Left renal pelvis (tissue), 4 donors: ENCODE measurements around the gene SDE2. TPM values are rescaled to one million over a fixed set of nuclear protein-coding genes. Genes with fewer than 3 reads are reported as not detected.
"Not testable (repeated sequence)": the region's sequence is repeated elsewhere in the genome, so short reads cannot be mapped to it uniquely, and the experiment has no call there.

Experiments used
- DNase-seq, 4 donors: peaks; one replicate each; pipeline ENCODE4 v3.0.0-alpha.2; 2013; ENCODE audit warnings: low read depth in 4 of 4, low spot score in 3 of 4
- polyA plus RNA-seq, 4 donors: library from polyadenylated mRNA; unstranded; fragments of 120-200 nt; gene quantifications; one replicate each; pipeline ENCODE4 v1.2.1, GENCODE V29; 2013; ENCODE audit not compliant: insufficient read length in 4 of 4

Gene SDE2
- polyA plus RNA-seq, 4 donors = 20.0 to 26.8 (median 22.2) TPM

GRCh38 chr1:225979421-225979820, 19.7 kb downstream of the SDE2 start:
- no peak for DNase-seq

GRCh38 chr1:225977937-225978748, 21.0 kb downstream of the SDE2 start:
- no peak for DNase-seq

GRCh38 chr1:225975146-225975545, 24.0 kb downstream of the SDE2 start:
- DNase-seq = not testable (repeated sequence)

- DNase-seq = no peak
These were observed 24.7 kb downstream of the SDE2 start for GRCh38 chr1:225974454-225974853.

DNA sequence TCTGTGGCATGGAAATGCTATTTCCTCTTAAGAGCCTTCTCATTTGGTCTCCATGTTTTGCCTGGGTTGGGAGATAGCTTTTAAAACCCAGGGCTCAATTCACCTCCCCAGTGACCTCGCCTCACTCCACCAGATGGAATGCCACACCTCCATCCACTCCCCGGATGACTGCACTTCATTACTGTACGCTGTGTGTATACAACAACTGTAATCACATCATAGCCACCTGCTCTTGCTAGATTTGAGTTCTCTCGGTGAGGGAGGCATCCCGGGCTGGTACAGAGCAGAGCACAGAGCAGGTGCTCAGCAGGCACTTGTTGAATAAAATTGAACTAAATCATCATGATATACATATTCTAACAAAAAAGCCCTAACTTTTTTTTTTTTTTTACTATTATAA, 26.0 kb downstream of the SDE2 start:
- DNase-seq = peak; percentile 26 to 52 (median 36)

DNA sequence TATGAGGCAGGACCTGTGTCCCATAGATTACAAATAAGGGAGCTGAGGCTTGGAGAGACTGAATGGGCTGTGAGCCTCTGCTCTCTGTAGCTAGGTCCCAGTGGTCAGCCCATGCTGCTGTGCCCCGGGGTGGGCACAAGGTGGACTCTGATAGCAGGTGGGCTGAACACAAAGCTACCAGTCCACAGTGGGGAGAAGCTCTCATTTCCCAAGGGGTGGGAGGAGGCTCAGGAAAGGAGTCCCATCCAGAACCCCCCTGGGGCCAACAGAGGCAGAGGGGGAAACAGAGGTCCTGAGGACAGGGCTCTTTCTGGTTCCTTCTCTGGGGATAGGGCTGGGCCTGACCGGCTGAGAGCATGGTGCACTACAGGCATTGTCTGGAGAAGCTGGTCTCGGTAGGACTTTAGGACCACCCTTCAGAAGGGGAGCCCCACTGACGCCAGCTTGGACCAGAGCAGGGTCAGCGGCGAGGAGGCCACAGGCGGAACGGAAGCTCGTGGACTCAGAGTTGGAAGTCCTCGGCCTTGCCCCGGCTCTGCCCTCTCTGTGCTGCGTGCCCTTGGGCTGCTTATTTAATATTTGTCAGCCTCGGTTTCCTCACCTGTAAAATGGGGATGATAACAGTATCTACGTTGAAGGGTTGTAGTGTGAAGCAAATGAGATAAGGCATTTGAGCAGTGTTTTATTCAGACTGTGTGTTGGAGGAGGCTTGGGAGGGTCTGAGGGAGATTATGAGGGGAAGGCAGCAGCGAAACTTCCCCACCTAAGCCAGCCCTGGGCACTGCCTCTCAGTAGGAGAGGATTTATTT, 26.6 kb downstream of the SDE2 start:
- no peak for DNase-seq

- DNase-seq = not testable (repeated sequence)
These were observed 28.5 kb downstream of the SDE2 start for GRCh38 chr1:225970592-225971157.

GRCh38 chr1:225969751-225970150, 29.4 kb downstream of the SDE2 start:
- DNase-seq = not testable (repeated sequence)

DNA sequence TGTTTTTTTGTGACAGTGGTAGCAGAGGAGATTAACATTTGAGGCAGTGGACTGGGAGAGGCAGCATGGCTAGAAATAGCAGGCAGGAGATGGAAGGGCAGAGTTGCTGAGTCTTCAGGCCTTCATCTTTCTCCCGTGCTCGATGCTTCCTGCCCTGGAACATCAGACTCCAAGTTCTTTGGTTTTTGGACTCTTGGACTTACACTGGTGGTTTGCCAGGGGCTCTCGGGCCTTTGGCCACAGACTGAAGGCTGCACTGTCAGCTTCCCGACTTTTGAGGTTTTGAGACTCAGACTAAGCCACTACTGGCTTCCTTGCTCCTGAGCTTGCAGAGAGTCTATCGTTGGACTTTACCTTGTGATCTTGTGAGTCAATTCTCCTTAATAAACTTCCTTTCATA, 33.9 kb downstream of the SDE2 start:
- DNase-seq = no peak

DNA sequence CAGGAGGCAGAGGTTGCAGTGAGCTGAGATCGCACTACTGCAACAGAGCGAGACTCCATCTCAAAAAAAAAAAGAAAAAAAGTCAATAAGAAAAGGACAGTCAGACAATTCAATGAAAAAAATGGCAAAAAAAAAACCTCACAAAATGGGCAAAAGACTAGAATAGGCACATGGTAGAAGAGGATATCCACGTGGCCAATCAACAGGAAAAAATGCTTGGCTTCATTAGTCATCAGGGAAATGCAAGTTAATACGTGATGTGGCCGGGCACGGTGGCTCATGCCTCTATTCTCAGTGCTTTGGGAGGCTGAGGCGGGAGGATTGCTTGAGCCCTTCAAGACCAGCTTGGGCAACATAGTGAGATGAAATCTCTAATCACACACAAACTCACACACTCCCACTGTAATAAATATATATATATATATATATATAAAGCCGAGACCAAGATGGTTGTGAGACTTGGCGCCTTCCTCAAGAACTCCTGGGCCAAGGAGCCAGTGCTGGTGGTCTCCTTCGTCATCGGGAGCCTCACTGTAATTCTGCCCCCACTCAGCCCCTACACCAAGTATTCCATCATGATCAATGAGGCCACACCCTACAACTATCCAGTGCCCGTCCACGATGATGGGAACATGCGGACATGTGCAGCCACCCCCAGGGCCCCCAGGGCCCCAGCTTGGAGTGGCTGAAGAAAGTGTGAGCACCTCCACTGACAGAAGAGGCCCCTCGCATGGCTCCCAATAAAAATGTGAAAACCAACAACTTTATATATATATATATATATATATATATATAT, 35.2 kb downstream of the SDE2 start:
- DNase-seq = no peak

GRCh38 chr1:225962440-225962975, 36.6 kb downstream of the SDE2 start:
- DNase-seq = no peak

- no peak for DNase-seq
These were observed 37.3 kb downstream of the SDE2 start for GRCh38 chr1:225961659-225962439.

DNA sequence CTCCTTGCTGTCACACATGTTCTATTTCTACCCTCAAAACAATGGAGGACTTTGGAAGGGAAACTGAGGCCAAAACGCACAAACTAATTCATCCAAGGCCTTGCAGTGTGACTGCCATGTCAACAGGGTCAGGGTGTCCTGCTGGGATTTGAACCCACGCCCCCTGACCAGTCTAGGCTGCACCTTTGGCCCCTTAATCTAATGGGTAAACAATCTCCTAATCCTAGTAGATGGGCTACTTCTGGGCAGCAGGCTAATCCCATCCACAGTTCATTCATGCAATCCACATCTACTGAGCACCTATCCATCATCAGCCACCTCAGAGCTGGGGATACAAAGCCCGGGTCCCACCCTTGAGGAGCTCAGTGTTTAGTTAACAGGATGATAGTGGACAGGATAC, 41.1 kb downstream of the SDE2 start:
- DNase-seq = no peak

- DNase-seq = no peak
These were observed 44.4 kb downstream of the SDE2 start for GRCh38 chr1:225954753-225955152.

- DNase-seq = no peak
These were observed 45.8 kb downstream of the SDE2 start for GRCh38 chr1:225953315-225953714.

DNA sequence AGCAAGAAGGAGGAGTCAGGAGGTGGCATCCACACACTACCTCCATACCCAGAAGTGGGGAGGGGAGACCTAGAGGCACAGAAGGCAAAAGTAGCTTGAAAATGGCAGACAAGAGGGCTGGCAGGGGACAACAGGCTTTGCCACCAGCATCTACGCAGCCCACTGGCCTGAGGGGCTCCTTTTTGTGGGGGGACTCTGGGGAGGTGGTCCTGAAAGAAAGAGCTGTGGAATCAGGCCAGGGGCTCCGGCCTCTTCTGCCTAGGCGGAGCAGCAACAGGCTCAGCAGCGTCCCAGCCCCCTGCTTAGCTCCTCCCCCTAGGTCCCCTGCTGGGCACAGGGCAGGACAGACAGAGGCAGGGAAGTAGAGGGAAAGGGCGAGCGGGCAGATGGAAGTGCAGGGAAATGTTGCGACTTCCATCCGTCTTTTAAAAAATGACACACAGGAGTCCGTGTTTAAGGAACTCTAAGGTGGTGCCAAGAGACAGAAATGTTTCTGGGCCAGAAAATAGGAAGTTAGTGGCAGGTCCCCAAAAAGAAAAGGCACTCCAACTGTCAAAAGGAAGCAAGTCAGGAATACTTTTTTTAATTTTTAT, 48.1 kb downstream of the SDE2 start:
- no peak for DNase-seq

DNA sequence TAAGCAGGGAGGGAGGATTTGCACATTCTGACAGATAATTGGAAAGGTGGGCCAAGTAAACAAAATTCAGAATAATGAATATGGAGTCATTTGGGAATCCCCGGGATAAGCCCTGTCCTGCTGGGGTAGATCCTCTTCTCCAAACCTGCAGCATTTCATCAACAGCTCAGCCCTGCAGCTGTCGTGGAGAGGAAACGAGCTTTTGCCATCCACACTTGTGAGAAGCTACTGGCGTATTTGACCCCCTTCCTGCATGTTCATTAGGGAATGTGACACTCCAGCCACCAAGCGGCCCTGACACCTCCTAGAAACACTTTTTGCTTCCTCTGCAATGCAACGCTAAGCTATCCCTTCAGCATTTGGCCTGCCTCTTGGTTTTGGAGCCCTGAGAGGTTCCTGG, 50.1 kb downstream of the SDE2 start:
- no peak for DNase-seq

GRCh38 chr1:225946803-225947202, 52.3 kb downstream of the SDE2 start:
- no peak for DNase-seq

GRCh38 chr1:225946082-225946620, 53.0 kb downstream of the SDE2 start:
- no peak for DNase-seq
